Muscle of leg (tissue), 16 donors: Measurements from ENCODE around the gene GLUD1. TPM values are rescaled to one million over a fixed set of nuclear protein-coding genes. Genes with fewer than 3 reads are reported as not detected.
"Not testable (repeated sequence)": the region's sequence is repeated elsewhere in the genome, so short reads cannot be mapped to it uniquely, and the experiment has no call there.

Source experiments
- DNase-seq: peaks from one replicate; pipeline ENCODE4 v3.0.0; 2013
- H3K27ac ChIP-seq: one replicate; pipeline ENCODE4 v1.5.1; 2013; ENCODE audit warnings: mild to moderate bottlenecking, low read length, control low read depth
- H3K27me3 ChIP-seq: one replicate; pipeline ENCODE4 v1.6.1; 2013; ENCODE audit warnings: low read length; ENCODE audit not compliant: control insufficient read depth, insufficient read depth
- H3K36me3 ChIP-seq: one replicate; pipeline ENCODE4 v1.6.1; 2013; ENCODE audit warnings: low read length; ENCODE audit not compliant: control insufficient read depth, insufficient read depth
- H3K4me1 ChIP-seq: one replicate; pipeline ENCODE4 v1.6.1; 2013; ENCODE audit warnings: low read length; ENCODE audit not compliant: control insufficient read depth, insufficient read depth
- H3K4me3 ChIP-seq: one replicate; pipeline ENCODE4 v1.5.1; 2013; ENCODE audit warnings: low read length, control low read depth
- H3K9me3 ChIP-seq: replicated peaks from 2 replicates; pipeline ENCODE4 v1.6.1; 2013; ENCODE audit warnings: low read depth, low read length; ENCODE audit not compliant: control insufficient read depth
- WGBS: methylation state at CpG from one replicate; pipeline ENCODE4 v1.1.5; 2013; ENCODE audit warnings: missing lambda C conversion rate; ENCODE audit not compliant: insufficient coverage; 5-methylcytosine and 5-hydroxymethylcytosine counted together
- long read RNA-seq, 11 donors: transcript quantifications; one replicate each; lab custom pipeline, GENCODE V29; 2026
- polyA plus RNA-seq, 8 donors: library from polyadenylated mRNA; unstranded; fragments of 120-200 nt; gene quantifications; one replicate each; pipeline versions ENCODE4 v1.2.1 to v1.2.3, GENCODE V29; 2013; ENCODE audit warnings: inconsistent platforms in 1 of 8, low replicate concordance in 1 of 8; ENCODE audit not compliant: insufficient read length in 8 of 8, insufficient read depth in 1 of 8
- total RNA-seq: library from RNA; stranded (reverse); fragments of 120-200 nt; gene quantifications from one replicate; pipeline ENCODE4 v1.2.4, GENCODE V29; 2013

The GLUD1 gene
- total RNA-seq (83.0 TPM), polyA plus RNA-seq (10 to 100 TPM; 53.2 to 75.6 (median 56.2) TPM)
- long read RNA-seq, donor 1, transcript GLUD1-201 (13 exons, 3,039 nt): major isoform, 8 of 32 reads
- long read RNA-seq, donor 1, partial matches to known transcripts: 23 of 32 reads
- long read RNA-seq, donor 1, other reads (novel, unspliced or antisense): 0 of 32 reads
- long read RNA-seq, donor 2, partial matches to known transcripts: 0 of 4 reads
- long read RNA-seq, donor 2, other reads (novel, unspliced or antisense): 0 of 4 reads
- long read RNA-seq, donor 3, transcript GLUD1-201 (13 exons, 3,039 nt): major isoform, 11 of 23 reads
- long read RNA-seq, donor 3, partial matches to known transcripts: 12 of 23 reads
- long read RNA-seq, donor 3, other reads (novel, unspliced or antisense): 0 of 23 reads
- long read RNA-seq, donor 4, transcript GLUD1-201 (13 exons, 3,039 nt): major isoform, 6 of 25 reads
- long read RNA-seq, donor 4, partial matches to known transcripts: 19 of 25 reads
- long read RNA-seq, donor 4, other reads (novel, unspliced or antisense): 0 of 25 reads
- long read RNA-seq, donor 5, transcript GLUD1-201 (13 exons, 3,039 nt): major isoform, 21 of 60 reads
- long read RNA-seq, donor 5, partial matches to known transcripts: 37 of 60 reads
- long read RNA-seq, donor 5, other reads (novel, unspliced or antisense): 0 of 60 reads
- long read RNA-seq, donor 6, transcript GLUD1-201 (13 exons, 3,039 nt): major isoform, 20 of 57 reads
- long read RNA-seq, donor 6, partial matches to known transcripts: 36 of 57 reads
- long read RNA-seq, donor 6, other reads (novel, unspliced or antisense): 0 of 57 reads
- long read RNA-seq, donor 7, transcript GLUD1-201 (13 exons, 3,039 nt): major isoform, 15 of 49 reads
- long read RNA-seq, donor 7, partial matches to known transcripts: 27 of 49 reads
- long read RNA-seq, donor 7, other reads (novel, unspliced or antisense): 7 of 49 reads
- long read RNA-seq, donor 8, transcript GLUD1-201 (13 exons, 3,039 nt): major isoform, 13 of 29 reads
- long read RNA-seq, donor 8, partial matches to known transcripts: 14 of 29 reads
- long read RNA-seq, donor 8, other reads (novel, unspliced or antisense): 0 of 29 reads
- long read RNA-seq, donor 9, transcript GLUD1-201 (13 exons, 3,039 nt): major isoform, 8 of 110 reads
- long read RNA-seq, donor 9, partial matches to known transcripts: 101 of 110 reads
- long read RNA-seq, donor 9, other reads (novel, unspliced or antisense): 0 of 110 reads
- long read RNA-seq, donor 10, transcript GLUD1-201 (13 exons, 3,039 nt): major isoform, 22 of 52 reads
- long read RNA-seq, donor 10, partial matches to known transcripts: 29 of 52 reads
- long read RNA-seq, donor 10, other reads (novel, unspliced or antisense): 0 of 52 reads
- long read RNA-seq, donor 11, transcript GLUD1-201 (13 exons, 3,039 nt): major isoform, 14 of 32 reads
- long read RNA-seq, donor 11, partial matches to known transcripts: 17 of 32 reads
- long read RNA-seq, donor 11, other reads (novel, unspliced or antisense): 0 of 32 reads

DNA sequence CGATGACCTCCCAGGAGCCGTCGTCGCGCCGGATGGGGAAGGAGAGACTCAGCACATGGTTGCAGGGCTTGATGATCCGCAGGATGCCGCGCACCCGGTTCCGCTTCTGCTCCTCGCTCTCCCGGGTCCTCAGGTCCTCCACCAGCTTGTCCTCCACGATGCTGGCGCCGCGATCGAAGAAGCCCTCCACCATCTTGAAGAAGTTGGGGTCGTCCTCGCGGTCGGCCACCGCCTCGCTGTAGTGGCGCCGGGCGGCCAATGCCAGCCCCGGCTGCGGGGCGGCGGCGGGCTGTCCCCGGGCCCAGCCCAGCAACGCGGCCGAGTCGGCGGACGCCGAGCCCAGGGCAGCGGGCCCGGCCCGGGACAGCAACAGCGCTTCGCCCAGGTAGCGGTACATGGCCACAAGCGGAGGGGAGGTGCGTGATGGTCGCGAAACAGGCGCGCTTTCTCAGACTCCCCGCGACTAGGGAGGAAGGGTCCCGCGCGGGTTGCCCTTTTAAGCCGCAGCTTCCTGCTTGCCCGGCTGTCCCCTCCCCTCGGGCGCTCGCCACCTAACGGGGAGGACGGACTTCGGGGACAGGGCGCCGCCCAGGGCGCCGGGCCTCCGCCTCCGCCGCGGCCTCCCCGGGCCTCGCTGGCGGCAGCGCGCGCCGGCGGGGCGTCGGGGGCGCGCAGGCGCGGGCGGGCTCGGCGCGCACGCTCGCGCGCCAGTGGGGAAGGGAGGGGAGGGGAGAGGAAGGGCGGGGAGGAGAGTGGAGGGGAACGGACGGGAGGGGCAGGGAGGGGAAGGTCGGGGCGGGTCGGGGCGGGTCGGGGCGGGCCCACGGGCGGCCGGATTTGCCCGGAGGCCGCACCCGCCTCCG lies at the start of gene GLUD1, which contains the start of gene SHLD2:
Gene GLUD1, minus strand, starts transcription at position 471 of the 863 bp plus-strand sequence. Its CDS starts 74 bp downstream, at position 397.
Gene SHLD2, plus strand, starts transcription at position 834 of the 863 bp plus-strand sequence. CDS start 56,149 bp downstream, outside the sequence.
- Histone ChIP-seq H3K27ac (peak within 1 kb of the TSS; percentile 94), H3K4me1 (peaks cover 16% of the 10 kb centered on the region), H3K9me3 (no peaks in the 10 kb centered on the region), H3K36me3 (peaks cover 4% of the 10 kb centered on the region), H3K27me3 (no peaks in the 10 kb centered on the region), H3K4me3 (peak within 1 kb of the TSS; percentile 77)
- peak; percentile 96 for DNase-seq
- under 1% methylated on average over 69 of the region's 111 CpGs for WGBS

DNA sequence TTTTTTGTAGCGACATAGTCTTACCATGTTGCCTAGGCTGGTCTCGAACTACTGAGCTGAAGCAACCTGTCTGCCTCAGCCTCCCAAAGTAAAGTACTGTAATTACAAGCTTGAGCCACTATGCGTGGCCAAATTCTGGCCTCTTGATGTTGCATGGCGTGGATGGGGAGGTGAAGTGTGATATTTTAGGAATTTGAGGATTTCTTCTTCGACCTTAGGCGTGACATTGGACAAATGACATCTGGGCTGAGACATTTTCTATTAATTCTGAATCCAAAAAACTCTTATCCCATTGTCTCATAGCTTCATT lies 48.4 kb upstream of the GLUD1 start:
- not testable (repeated sequence) for DNase-seq, H3K4me1 ChIP-seq, H3K27ac ChIP-seq, H3K36me3 ChIP-seq, H3K9me3 ChIP-seq, H3K4me3 ChIP-seq, H3K27me3 ChIP-seq
- 94% methylated on average over 3 of the region's 6 CpGs for WGBS

DNA sequence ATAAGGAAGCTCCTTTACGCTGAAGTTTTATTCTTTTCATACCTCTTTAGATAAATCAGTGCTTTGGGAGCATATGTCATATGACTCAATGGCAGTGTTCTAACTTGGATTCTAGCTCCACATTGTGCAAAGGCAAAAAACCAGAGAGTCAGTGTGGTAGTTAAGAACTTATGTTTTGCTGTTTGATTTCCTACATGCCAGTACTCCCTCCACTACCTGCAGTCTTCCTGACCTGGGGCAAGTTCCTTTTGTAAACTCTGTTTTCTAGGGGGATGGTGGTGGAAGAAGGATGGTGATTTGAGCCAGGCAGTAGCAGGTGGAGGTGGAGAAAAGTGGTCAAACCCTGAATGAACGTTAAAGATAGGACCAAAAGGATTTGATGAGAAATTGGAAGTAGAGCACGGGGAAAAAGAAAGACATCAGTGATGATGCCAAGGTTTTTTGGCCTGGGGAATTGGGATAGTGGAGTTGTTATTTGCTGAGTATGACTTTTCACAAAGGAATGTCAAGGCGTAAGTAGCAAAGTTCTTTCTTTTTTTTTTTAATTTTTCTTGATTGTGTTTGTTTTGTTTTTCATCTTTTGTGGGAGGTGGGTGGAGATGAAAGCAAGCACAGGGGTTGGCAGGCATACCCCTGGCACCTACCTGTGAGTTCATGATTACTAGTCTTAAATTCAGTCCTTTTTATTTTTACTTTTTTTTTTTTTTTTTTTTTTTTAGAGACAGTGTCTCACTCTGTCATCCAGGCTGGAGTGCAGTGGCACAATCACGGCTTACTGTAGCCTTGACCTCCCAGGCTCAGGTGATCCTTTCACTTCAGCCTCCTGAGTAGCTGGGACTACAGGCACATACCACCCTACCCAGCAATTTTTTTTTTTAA lies 47.8 kb upstream of the GLUD1 start:
- H3K27me3 ChIP-seq, H3K36me3 ChIP-seq, H3K4me1 ChIP-seq, H3K27ac ChIP-seq, H3K9me3 ChIP-seq, H3K4me3 ChIP-seq: not testable (repeated sequence)
- DNase-seq: peak; percentile 85
- 100% methylated on average over 1 of the region's 5 CpGs for WGBS

DNA sequence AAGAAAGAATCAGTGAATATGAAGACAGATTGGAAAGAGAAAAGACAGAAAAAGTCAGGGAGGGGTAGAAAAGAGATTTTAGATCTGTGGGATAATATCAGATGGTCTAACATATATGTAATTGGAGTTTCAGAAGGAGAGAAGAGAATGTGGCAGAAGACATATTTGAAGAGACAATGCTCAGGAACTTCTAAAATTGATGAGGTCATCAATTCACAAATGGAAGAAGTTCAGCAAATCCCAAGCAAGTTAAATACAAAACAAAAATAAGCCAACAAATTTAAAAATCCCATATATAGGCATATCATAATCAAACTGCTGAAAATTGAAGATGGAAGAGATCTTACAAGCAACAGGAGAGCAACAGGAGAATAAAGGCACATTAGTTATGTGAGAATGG lies 42.8 kb upstream of the GLUD1 start:
- H3K4me1 ChIP-seq, H3K4me3 ChIP-seq, H3K27ac ChIP-seq, DNase-seq, H3K36me3 ChIP-seq, H3K27me3 ChIP-seq, H3K9me3 ChIP-seq: not testable (repeated sequence)

DNA sequence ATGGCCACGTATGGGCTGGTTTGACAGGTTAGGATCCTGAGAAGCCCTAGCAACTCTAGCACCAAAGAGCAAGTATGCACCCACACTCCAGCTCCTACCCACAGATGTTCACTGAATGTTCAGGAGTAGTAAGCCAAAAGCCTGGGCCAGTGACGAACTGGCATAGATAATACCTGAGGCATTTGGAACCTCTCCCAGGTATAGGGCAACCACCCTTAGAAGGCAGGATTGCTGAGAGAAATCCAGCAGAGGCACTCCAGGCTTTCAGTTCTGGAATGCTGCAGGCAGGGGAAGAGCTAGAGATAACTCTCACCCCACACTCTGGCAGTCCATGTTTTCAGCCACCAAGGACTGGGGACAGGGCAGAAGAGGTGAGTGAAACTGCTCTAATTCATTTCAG lies 39.8 kb upstream of the GLUD1 start:
- H3K36me3 ChIP-seq, H3K4me3 ChIP-seq, H3K4me1 ChIP-seq, H3K27me3 ChIP-seq, H3K9me3 ChIP-seq, H3K27ac ChIP-seq, DNase-seq: not testable (repeated sequence)
- WGBS: 100% methylated on average over 1 of the region's 2 CpGs

DNA sequence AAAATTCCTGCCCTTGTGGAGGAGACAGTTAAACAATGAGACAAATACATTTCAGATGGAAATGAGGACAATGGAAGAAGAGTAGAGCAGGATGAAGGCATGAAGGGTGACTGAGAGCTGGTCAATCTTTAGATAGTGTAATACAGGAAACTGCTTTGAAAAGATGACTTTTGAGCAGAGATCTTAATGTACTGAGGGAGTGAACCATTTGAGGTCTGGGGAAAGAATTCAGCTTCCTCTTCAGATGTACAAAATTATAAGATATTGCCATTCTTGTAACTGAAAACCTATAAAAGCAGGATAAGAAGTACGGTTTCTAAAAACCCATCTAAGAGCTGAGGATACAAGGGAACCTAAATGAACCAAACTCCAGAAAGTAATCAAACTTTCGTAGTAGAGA lies 39.3 kb upstream of the GLUD1 start:
- not testable (repeated sequence) for H3K36me3 ChIP-seq, H3K4me3 ChIP-seq, H3K27ac ChIP-seq, H3K9me3 ChIP-seq, H3K27me3 ChIP-seq, DNase-seq, H3K4me1 ChIP-seq
- no CpG with 5 or more reads among the region's 2 CpGs for WGBS

DNA sequence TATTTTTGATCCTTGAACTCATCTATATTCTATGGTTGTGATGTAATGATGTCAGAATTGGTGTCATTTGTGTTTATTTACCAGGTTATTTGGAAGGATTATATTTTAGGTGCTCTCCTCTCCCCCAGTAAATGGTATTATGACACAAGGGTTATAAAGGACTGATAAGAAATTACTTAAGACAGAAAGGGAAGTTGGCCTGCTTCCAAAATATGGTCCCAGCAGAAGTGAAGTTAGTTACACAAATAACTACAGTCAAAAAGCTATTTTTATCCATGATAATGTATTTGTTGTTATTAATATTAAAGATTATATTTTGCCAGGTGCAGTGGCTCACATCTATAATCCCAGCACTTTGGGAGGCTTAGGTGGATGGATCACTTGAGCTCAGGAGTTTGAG lies 37.5 kb upstream of the GLUD1 start:
- not testable (repeated sequence) for H3K36me3 ChIP-seq, H3K4me1 ChIP-seq, H3K27me3 ChIP-seq, H3K27ac ChIP-seq, H3K4me3 ChIP-seq, H3K9me3 ChIP-seq
- peak; percentile 38 for DNase-seq

DNA sequence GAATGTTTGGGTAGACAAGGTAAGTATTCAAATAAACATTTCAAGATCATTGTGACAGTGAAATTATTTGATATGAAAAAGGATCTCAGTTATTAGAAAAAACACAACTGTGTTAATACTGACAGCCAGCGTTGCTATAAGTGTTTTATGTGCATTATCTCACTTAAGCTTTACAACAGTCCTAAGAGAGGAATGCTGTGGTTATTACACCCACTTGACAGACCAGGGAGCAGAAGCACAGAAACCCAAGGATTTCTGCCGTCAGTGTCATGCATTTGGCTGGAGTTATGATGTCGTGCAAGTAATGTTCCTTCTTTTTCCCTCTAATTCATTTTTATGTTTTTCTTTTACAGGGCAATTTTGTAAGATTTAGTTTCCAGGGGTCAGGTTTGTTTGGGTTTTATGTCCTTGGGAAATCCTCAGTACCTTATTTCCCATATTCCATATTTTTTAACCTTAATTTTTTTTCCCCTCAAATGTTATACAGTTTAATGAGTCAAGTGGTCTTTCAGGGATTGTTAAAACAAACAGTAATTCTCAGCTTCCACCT lies 33.0 kb upstream of the GLUD1 start:
- not testable (repeated sequence) for DNase-seq, H3K27me3 ChIP-seq, H3K36me3 ChIP-seq, H3K4me1 ChIP-seq, H3K4me3 ChIP-seq, H3K27ac ChIP-seq, H3K9me3 ChIP-seq
- no CpG with 5 or more reads among the region's 3 CpGs for WGBS
